IPS-NIHi7 (cell line): ENCODE results near the gene NRDE2.
"Not testable (repeated sequence)": the region's sequence is repeated elsewhere in the genome, so short reads cannot be mapped to it uniquely, and the experiment has no call there.

Experiments
- DNase-seq: peaks from one replicate; pipeline ENCODE4 v3.0.0; 2012; ENCODE audit warnings: mixed read lengths; ENCODE audit errors: extremely low spot score

Gene NRDE2

DNA sequence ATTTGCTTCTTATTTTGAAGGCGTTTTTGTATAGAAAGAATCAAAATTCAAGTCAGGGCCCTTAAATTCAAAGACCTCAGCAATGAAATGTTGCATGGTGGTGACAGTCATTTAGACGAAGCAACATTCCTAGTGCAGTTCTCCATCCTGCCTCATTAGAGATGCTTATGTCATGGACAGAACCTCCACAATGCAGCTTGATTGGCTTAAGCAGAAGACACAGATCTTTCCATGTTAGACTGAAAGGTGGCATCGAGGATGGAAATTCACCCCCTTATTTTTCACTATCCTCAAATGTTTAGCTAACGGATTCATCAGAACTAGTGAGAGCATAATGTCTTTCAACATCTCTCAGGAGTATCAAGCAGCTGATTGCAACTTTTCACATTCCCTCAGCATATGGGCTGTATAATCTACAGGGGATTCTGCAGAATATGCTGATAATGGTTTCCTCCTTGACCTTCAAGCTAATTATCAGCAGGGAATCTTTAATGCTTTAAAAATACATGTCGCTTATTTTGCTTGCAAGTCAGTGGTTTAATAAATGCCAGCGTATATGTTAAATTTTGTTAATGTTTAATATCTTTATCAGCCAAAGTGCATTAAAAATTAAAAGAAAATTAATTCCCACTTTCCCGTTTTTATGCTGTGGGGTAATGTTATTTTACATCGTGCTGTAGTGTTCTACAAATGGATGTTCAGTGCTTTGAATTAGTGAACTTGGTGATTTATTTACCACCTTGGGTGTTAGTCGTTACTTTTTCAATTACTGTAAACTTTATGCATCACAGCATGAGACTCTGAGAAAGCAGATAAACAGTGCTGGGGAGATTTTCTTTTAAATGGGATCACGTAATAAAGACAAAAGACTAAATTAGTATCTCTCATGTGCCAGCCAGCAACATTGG, 12.8 kb upstream of the NRDE2 start:
- no peak for DNase-seq

DNA sequence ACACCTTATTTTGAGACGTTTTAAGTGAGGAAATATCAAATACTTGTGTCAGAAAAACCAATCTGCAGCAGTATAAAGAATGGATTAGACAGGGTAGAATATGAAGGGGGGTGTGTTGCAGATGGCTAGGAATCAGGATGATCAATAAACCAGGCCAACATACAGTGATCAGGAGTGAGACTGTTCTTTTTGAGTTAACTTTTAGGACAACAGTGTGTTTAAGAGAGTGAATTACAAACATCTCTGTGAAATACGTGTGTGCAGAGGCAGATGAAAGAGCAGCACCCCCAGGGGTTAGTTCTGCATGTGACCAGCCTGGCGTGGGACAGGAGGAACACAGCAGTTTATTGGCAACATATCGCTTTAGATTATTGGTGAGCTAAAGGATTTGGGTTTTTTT, 10.6 kb upstream of the NRDE2 start:
- DNase-seq = no peak

DNA sequence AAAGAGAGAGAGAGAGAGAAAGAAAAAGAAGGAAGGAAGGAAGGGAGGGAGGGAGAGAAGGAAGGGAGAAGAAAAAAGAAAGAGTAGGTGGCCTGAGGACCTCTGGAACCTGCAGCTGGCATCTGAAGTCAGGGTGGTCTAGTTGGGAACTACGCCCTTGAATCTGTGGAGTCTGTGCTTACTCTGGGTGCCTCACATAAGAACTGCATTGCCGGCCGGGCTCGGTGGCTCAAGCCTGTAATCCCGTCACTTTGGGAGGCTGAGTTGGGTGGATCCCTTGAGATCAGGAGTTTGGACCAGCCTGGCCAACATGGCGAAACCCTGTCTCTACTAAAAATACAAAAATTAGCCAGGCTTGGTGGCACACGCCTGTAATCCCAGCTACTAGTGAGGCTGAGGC, 10.0 kb upstream of the NRDE2 start:
- DNase-seq = no peak

DNA sequence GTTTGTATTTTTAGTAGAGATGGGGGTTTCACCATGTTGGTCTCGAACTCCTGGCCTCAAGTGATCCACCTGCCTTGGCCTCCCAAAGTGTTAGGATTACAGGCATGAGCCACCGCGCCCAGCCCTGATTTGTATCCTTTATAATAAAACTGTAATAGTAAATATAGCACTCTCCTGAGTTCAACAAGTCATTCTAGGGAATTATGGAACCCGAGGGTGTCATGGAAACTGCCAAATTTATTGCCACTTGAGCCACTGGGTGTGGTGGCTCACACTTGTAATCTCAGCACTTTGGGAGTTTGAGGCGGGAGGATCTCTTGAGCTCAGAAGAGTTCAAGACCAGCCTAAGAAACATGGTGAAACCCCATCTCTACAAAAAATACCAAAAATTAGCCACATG, 9.5 kb upstream of the NRDE2 start:
- DNase-seq = not testable (repeated sequence)

DNA sequence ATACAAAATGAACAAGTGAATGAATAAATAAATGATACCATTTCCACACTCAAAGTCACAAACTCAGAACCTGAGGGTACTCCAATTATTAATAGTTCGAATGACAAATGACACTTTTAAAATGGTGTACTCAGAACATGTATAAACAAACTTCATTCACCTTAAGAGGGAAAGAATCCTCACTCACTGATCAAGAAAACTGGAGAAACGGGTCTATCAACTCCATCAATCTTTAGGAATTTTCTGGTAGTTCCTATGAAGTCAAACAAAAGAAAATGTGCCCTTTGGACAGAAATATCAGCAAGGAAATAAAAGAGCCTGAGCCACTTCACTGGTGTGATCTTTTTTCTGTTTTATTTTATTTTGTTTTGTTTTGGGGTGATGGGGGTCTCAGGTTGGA, 5.2 kb upstream of the NRDE2 start:
- DNase-seq = no peak

DNA sequence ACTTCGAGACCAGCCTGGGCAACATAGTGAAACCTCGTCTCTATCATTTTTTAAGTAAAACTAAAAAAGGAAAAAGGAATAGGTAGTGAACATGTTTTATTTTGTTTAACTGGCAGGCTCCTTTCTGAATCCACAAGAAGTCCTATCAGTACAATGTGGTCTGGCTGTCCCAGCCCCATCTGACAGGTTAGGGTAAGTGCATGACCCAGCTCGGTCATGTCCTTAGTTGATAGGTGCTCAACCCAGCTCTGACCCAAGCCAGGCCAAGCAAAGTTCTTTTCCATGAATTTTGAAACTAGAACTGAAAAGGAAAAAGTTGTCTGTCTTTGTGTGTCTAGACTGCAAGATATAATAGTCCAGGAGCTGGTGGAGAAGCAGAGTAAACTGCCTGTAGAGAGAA, 4.7 kb upstream of the NRDE2 start:
- no peak for DNase-seq

DNA sequence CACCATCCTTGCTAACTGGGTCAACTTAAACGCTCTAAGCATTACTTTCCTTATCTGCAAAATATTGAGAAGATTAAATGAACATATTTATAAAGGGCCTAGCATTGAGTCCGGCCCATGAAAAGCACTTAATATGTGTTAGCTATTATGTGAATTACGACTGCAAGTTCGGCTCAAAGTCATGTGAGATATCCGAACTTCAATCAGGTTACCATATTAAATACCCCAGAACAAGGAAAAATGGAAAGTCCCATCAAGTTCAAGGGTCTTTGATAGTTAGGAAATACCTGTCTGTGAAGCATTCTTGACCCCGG, 487 bp upstream of the NRDE2 start:
- no peak for DNase-seq

DNA sequence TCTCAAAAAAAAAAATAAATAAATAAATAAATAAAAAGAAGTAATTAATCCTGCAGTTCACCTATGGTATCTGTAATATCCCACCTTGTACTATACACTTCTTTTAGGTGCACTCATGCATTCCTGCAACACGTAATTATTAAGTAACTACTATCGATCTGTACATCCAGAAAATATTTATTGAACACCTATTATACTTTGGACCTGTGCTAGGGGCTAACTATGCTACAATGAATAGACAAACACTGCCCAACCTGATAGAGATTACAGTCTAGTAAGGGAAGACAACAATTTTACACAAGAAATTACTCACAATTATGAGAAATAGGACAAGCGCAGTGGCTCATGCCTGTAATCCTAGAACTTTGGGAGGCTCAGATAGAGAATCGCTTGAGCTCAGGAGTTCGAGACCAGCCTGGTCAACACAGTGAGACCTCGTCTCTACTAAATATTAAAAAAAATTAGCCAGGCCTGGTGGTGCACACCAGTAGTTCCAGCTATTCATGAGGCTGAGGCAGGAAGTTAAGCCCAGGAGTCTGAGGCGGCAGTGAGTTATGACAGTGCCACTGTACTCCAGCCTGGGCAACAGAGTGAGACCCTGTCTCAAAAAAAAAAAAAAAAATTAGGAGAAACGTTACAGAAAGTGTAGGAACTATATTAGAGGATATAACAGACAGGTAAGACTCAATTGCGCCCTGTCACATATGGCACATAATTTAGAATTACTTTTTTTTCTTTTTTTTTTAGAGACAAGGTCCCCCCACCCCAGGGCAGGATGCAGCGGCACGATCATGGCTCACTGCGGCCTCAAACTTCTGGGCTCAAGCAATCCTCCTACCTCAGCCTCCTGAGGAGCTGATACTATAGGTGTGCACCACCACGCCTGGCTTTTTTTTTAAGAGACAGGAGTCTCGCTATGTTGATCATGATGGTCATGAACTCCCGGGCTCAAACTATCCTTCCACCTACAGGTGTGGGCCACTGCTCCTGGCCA, 1.2 kb downstream of the NRDE2 start:
- no peak for DNase-seq

DNA sequence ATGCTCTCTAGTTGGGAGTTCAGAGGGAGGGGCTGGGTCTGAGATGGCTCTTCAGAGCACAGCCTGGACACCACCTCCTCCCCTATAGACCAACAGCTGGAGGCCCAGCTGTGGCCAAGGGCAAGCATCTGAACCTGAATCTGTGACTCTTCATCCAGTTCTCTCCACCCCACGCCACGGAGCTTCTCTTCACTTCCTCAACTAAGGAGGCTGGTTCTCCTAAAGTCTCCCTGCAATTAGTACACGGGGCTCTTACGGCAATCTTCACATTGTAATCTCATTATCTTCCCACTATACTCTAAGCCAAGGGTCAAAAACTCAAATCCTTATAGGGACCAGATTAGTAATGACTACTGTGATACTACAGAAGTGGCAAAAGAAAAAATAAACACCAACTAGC, 9.8 kb downstream of the NRDE2 start:
- no peak for DNase-seq

DNA sequence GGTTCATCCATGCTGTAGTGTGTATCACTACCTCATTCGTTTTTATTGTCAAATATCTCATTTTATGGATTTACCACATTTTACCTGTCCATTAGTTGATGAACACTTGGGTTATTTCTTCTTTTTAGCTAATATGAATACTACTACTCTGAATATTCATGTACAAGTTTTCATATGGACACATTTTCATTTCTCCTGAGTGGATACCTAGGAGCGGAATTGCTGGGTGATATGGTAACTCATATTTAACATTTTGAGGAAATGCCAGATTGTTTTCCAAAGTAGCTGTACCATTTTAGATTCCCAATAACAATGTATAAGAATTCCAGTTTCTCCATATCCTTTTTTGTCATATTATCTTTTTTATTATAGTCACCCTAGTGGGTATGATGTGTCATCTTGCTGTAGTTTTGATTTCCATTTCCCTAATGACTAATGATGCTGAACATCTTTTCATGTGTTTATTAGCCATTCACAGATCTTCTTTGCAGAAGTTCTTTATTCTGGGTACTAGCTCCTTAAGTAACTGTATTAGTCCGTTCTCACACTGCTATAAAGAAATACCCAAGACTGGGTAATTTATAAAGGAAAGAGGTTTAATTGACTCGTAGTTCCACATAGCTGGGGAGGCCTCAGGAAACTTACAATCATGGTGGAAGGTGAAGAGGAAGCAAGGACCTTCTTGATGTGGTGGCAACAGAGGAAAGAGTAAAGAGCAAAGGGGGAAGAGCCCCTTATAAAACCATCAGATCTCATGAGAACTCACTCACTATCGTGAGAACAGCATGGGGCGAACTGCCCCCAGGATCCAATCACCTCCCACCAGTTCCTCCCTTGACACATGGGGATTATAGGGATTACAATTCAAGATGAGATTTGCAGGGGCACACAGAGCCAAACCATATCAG, 11.9 kb downstream of the NRDE2 start:
- DNase-seq = no peak

DNA sequence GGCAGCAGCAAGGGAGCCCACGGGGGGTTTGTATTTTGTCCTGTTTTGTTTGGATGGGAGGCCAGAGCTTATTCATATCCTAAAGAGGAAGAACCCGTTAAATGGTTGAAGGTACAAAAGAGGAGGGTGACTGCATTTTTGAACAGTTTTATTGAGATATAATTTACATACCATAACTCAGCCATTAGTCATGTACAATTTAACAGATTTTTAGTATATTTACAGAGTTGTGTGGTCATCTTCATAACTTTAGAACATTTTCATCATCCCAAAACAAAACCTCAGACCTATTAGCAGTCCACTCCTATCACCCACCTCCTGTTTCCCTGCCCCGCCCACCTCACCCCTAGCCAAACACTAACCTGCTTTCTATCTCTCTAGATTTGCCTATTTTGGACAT, 12.6 kb downstream of the NRDE2 start:
- DNase-seq = no peak

DNA sequence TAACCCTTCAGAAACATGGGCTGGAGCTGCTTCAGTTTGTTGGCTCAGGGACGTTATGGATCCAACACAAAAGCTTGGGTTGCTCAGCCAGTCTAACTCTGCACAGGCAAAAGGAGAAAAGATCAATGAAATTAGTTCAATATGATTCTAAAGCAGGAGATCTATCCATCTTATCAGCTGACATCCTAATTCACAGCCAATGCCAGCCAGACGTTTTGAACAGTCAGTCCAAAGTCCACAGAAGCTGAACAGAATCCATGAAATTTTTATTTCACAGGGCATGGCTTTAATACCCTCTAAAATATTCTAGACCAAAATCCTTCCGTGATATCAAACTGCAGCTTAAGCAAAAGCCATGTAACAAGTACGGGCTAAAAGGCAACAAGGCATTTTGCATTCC, 13.7 kb downstream of the NRDE2 start:
- DNase-seq = no peak

DNA sequence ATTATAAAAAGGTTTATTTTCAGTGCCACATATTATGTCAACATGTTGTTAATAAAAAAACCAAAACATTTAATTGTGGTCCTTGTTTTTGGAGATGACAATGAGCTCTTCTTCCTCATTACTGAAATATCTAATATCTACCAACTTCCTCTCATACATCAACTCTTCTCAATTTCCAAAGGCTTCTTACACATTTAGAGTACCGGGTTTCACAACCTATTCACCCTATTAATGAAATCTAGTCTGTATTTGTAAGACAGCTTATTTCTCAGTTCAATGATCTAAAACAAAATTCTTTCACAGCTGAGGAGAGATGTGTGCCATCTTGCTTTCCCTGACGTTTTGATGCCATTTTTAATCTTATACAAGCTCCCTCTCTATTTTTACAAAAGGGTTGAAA, 14.5 kb downstream of the NRDE2 start:
- DNase-seq = no peak

DNA sequence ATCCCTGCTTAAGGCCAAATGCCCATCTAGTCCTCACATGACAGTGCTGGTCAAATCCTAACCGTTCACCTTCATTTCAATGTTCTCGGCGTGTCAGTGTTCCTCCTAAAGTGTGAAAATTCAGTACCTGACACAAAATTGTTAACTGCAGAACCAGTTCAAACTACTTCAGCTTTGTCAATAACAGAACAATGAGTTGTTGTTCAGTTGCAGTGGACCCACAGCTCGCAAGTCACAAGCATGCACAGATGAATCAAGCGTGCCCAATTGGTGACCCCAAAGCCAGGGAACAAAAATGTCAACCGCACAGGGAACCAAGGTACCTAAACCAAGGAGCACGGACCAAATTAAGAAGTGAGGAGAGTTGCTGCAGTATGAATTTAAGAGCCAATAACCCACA, 23.2 kb downstream of the NRDE2 start:
- DNase-seq = no peak

DNA sequence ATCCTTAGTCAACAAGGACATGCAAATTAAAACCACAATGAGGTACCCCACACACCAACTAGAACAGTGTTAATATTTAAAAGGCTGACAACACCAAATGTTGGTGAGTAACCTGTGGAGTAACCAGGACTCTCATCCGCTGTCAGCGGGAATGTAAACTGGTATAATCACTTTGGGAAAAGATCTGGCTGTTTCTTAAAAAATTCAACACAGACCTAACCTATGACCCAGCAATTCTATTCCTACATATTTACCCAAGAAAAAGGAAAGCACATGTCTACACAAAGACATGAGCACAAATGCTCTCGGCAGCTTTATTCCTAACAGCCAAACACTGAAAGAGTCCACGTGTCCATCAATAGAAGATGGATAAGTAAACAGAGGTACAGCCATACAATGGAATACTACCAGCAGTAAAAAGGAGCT, 26.6 kb downstream of the NRDE2 start:
- no peak for DNase-seq

DNA sequence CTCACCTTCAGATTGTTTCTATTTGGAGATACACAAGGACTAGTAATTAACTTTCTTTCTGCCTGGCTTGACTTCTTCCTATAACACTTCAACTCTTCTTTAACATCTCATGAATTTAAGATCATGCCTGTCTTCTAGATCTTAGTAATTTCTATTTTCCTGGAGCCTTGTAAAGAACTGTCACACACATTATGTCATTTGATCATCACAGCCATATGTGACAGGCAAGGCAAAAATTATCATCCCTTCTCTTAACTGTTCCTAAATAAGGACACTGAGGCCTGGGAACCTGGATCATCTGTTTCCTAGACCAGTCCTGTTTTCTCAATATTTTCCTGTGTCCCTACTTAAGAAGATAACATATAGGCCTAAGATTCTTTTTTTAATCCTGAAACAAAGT, 27.2 kb downstream of the NRDE2 start:
- DNase-seq = no peak

DNA sequence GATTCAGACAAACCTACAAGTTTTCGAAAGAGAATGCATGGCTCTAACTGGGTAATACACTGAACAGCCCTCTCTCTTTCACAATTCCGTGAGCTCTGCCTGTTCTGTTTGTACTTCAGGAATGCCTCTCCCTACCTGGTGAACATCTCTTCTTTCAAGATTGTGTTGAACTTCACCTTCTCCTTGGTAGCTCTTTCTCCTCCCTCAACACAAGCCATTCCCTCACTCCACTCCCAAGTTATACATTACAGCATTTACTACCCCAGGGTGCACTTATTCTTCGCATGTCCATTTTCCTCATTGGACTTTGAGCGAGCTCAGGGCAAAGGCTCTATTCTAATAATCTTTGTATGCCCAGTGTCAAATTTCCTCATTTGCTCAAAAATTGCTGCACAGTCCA, 28.3 kb downstream of the NRDE2 start:
- no peak for DNase-seq

DNA sequence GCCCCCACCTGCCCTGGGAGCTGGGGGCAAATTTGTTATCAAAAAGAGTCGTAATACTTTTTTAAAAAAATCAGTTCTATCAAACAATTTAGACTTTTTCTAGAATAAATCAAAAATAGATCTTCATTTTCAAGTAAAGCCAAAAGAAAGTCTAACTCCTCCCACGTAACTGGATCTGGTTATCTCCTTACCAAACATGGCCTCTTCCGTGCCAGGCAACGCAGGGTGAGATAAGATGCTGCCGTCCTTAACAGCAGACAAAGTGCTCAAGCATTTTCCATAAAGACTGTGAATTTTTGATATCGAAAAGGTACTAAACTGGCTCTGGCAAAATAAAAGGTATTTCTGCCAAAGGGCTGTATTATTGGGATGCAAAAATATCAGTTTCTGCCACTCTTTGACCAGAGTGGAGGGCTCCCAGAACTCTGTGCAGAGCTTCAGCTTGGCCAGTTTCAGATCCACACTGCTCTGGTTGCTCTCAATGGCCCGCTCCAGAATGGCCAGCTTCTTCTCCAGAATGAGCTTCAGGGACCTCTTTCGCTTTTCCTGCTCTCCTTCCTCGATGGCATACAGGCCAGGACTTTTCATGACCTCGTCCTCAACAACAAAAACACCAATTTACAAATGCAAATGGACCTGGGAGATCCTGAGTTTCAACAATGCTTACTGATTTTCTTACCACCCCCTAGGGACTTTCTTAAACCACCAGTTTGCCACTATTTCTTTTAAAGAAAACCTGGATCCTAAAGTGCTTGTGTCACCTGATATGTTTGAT, 29.0 kb downstream of the NRDE2 start:
- DNase-seq = no peak

DNA sequence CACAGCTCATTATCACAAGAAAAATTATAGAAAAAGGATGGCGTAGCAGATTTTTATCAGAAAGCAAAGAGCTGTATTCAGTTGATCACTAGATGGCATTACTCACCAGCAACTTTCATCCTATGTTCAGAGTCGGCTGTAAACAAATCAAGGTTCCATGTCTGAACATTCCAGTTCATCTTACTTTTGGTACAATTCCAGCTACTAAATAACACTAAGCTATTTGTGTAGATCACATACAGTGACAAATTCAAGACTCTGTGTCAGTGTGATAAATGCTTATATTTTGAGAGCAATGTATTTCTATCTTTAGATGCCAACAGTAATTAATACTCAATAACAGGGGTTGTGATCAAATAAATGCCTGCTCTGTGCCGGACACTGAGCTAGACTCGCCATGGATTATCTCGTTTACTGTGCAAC, 30.1 kb downstream of the NRDE2 start:
- DNase-seq = peak; percentile 22

DNA sequence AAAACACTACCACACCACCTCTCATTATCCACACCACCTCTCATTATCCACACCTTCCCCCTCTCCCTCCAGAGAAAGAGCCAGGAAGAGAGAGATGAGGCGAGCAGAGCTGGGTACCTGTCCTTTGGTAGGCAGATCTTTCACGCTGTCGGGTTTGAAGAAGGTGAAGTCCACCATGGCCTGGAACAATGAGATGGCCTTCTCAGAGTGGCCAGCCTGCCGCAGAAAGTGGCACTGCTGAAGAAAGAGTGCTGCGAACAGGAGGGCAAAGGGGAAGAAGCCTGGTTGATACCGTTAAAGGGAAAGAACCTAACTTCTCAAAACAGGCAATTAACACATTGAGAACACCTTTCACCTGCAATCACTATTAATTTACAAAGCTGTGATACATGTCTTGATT, 30.6 kb downstream of the NRDE2 start:
- DNase-seq = no peak

DNA sequence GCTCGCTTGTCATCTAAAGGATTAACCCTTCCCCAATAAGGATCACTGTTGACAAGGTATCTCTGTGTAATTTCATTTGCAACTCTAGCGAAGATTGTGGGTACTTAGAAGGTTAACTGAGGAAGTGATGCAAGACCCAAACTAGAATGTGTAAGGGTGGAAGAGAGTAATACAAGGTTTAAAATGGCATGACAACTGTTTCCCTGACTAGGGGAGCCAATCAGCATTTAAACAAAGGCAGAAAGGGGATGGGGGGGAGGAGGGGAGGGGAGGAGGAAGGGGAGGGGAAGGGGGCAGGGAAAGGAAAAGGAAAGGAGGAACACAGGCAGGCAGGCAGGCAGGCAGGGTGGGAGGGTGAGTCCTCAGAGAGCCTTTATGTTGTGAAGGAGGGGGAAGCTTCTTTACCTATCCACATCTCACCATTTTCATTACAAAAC, 31.1 kb downstream of the NRDE2 start:
- DNase-seq = no peak
